ENCODE measurements around the gene ZNHIT6.

Gene ZNHIT6

DNA sequence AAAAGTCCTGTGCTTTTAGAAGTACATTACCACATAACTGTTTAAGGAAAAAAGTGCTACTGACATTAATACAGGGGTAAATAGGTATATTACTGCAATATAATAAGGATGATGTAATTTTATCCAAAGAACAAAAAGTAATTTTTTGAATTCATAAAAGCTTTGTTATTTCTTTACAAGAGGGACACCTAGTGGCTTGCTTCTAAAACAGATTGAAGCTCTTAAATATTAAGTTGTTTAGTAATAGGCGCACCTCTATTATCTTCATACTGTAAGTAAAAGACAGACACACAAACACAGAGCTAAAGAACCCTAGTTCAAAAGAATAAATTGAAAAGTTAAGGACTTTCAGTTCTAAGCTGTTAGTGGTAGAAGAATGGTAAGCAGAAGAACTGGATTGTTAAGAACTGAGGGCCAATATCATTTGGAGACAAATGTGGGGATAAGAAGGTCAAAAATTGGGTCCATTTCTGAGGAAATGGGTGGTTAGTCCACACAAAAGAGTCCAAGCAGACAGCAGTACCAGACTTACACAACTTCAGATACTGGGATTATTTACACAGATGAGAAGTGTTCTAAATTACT lies 15.4 kb downstream of the ZNHIT6 start:
- no peaks in the 10 kb centered on the region for H3K27me3 Mint-ChIP-seq (ENCODE audit: low read depth)
- peaks cover 4% of the 10 kb centered on the region for H3K4me1 Mint-ChIP-seq (ENCODE audit: low read depth)
- no peak overlapping the region for H3K27ac Mint-ChIP-seq
- peaks cover 16% of the 10 kb centered on the region for H3K36me3 Mint-ChIP-seq (ENCODE audit: low read depth)
- H3K4me3 Mint-ChIP-seq: no peak overlapping the region
- DNase-seq (ENCODE audit: low spot score): no peak
- no peaks in the 10 kb centered on the region for H3K9me3 Mint-ChIP-seq

DNA sequence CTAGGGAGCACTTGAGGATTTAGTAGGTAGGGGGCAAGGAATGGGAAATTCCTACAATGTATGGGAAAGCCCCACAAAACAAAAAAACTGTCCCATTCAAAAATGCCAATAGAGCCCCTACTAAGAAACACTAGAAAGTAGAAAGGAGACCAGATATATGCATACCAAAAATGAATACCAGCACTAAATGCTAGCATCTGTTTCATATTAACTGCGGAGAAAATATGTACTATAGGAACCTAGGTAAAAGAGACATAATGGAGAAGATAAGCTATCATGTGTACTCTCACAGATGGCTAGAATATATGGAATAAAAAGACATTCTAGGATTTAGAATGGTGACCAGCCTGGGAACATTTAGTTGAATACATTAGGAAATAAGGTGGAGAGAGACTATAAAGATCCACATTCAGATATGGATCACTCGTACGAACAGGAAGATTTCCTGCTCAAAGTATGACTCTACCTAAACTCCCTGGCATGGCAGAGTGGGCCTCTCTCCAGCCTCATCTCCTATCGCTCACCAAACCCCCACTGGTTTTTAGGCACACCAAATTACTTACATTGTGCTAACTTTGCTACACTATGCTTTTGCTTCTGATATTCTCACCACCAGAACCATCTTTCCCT lies 18.3 kb downstream of the ZNHIT6 start:
- Mint-ChIP-seq H3K4me3 (no peak overlapping the region), H3K27ac (no peak overlapping the region), H3K27me3 (ENCODE audit: low read depth) (no peaks in the 10 kb centered on the region), H3K4me1 (ENCODE audit: low read depth) (peaks cover 4% of the 10 kb centered on the region), H3K36me3 (ENCODE audit: low read depth) (peaks cover 17% of the 10 kb centered on the region), H3K9me3 (no peaks in the 10 kb centered on the region)
- DNase-seq (ENCODE audit: low spot score): no peak

DNA sequence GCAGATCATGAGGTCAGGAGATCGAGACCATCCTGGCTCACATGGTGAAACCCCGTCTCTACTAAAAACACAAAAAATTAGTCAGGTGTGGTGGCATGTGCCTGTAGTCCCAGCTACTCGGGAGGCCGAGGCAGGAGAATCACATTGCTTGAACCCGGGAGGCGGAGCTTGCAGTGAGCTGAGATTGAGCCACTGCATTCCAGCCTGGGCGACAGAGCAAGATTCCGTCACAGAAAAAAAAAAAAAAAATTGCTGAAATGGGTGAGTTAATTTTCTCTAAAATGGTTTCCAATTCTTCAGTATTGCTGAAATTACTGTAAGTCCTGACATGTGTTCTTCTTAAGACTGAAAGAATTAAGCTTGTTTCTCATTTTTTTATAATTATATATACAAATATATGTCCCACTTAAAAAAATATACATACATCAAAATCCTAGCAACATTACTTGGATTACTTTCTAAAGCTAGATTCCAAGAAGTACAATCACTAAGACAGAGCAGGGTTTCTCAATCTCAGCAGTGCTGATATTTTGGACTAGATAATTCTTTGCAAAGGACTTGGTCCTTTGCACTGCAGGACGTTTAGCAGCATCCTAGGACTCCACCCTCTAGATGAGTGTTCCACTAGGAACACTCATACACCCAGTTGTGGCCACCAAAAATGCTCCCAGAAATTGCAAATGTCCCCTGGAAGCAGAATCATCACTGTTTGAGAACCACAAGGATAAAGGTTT lies 24.8 kb downstream of the ZNHIT6 start:
- Mint-ChIP-seq H3K27ac (no peak overlapping the region), H3K9me3 (no peaks in the 10 kb centered on the region), H3K36me3 (ENCODE audit: low read depth) (peaks cover 11% of the 10 kb centered on the region), H3K27me3 (ENCODE audit: low read depth) (no peaks in the 10 kb centered on the region), H3K4me3 (no peak overlapping the region), H3K4me1 (ENCODE audit: low read depth) (no peaks in the 10 kb centered on the region)
- DNase-seq (ENCODE audit: low spot score): no peak

DNA sequence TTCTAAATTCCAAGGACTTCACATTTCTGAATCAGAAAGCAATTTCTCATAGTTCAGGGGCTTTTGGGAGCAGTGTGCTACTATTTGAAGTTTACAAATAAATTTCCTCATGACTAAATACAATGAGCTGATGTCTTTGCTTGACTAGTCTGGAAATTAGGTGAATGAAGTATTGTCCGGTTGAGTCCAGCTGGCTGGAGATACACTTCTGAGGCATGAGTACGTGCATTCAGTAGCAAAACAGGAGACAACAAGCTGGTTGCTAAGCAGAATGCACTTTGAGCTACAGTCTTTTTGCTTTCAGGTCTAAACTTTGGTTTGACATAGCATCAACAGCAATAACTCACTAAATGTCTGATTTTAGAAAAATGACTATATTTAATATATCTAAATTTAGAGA lies 27.1 kb downstream of the ZNHIT6 start:
- peaks cover 4% of the 10 kb centered on the region for H3K4me1 Mint-ChIP-seq (ENCODE audit: low read depth)
- H3K36me3 Mint-ChIP-seq (ENCODE audit: low read depth): peaks cover 14% of the 10 kb centered on the region
- no peaks in the 10 kb centered on the region for H3K9me3 Mint-ChIP-seq
- no peak for DNase-seq (ENCODE audit: low spot score)
- H3K27ac Mint-ChIP-seq: no peak overlapping the region
- no peaks in the 10 kb centered on the region for H3K27me3 Mint-ChIP-seq (ENCODE audit: low read depth)
- H3K4me3 Mint-ChIP-seq: no peak overlapping the region

DNA sequence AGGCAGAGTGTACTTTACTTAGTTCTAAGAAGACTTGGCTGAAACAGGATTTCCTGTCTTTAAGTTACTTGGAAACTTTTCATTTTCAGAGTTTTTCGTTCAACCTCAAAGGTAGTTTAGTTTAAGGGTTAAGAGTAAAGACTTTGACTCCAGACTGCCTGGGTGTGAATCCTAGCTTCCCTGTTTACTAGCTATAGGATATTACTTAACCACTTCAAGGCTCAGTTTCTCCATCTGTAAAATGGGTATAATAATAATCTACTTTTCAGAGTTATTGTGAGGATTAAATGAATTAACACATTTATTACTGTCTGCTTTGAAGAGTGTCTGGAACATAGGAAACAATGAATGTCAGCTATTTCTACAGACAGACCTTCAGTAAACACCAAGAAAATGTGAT lies 30.0 kb downstream of the ZNHIT6 start:
- H3K27ac Mint-ChIP-seq: no peak overlapping the region
- H3K4me1 Mint-ChIP-seq (ENCODE audit: low read depth): peaks cover 4% of the 10 kb centered on the region
- H3K36me3 Mint-ChIP-seq (ENCODE audit: low read depth): peaks cover 19% of the 10 kb centered on the region
- H3K4me3 Mint-ChIP-seq: no peak overlapping the region
- H3K27me3 Mint-ChIP-seq (ENCODE audit: low read depth): no peaks in the 10 kb centered on the region
- no peak for DNase-seq (ENCODE audit: low spot score)
- H3K9me3 Mint-ChIP-seq: no peaks in the 10 kb centered on the region

DNA sequence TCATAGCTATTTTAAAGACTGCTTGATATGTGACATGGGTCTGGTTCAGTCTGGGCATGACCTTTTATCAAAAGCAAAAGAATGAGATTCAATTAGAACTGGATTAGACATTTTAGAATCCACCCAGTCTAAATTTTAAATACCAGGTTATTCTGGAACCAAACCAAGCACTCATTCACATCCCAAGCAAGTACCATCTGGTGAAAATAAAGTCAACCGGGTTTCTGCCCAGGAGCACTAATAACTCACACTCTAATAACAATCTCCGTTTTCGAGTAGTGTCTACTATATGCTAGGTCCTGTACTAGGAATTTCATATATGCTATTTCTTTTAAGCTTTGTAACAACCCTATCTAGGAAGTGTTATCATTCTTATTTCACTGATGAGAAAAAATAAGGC lies 30.6 kb downstream of the ZNHIT6 start:
- Mint-ChIP-seq H3K4me1 (ENCODE audit: low read depth) (peaks cover 4% of the 10 kb centered on the region), H3K36me3 (ENCODE audit: low read depth) (peaks cover 21% of the 10 kb centered on the region), H3K27ac (no peak overlapping the region), H3K4me3 (no peak overlapping the region), H3K9me3 (no peaks in the 10 kb centered on the region), H3K27me3 (ENCODE audit: low read depth) (no peaks in the 10 kb centered on the region)
- DNase-seq (ENCODE audit: low spot score): no peak

DNA sequence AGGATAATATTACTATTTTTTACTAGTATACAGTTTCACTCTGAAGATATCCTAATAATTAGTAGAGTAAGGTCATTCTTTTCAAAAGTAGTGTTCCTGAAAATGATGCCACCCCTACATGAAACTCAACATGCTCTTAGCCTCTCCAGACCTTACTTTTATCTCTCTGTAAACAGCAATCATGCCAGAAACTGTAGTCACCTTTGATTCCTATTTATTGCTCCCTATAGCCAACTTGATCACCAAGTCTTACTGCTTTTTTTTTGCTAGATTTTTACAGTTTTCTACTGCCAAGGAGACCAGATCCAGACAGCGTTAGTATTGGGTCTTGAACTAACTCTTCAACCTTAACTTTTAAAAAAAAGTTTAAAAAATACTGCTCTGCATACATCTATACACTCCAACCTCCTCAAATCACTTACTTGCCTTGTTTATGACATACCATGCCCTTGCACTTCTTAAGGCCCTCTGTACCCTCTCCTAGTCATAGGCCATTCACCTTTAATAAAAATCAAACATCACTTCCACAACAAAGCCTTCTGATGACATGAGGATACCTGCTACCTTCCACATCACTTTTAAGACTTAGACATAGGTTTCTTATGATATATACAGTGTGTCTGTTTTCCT lies 36.1 kb downstream of the ZNHIT6 start:
- Mint-ChIP-seq H3K9me3 (no peaks in the 10 kb centered on the region), H3K36me3 (ENCODE audit: low read depth) (peaks cover 34% of the 10 kb centered on the region), H3K27me3 (ENCODE audit: low read depth) (no peaks in the 10 kb centered on the region), H3K4me3 (no peak overlapping the region), H3K27ac (no peak overlapping the region), H3K4me1 (ENCODE audit: low read depth) (no peaks in the 10 kb centered on the region)
- DNase-seq (ENCODE audit: low spot score): no peak

DNA sequence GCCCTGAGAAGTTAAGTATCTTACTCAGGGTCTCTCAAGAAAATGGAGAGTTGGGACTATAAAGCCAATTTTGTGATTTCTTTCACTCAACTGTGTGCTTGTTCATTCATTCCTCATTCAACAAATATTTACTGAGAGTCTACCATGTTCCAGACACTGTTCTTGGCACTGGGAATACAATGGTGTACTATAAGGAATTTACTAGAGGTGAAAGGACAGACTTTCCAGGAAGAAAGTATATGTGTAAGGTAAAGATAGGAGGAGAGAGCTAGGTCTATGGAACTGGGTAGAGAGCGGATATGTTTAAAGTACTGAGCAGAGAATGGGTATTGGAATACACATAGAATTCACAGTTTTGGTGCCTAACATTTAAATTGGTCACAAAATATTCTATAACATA lies 42.3 kb downstream of the ZNHIT6 start:
- no peaks in the 10 kb centered on the region for H3K4me1 Mint-ChIP-seq (ENCODE audit: low read depth)
- no peak for DNase-seq (ENCODE audit: low spot score)
- no peak overlapping the region for H3K27ac Mint-ChIP-seq
- no peak overlapping the region for H3K4me3 Mint-ChIP-seq
- peaks cover 14% of the 10 kb centered on the region for H3K36me3 Mint-ChIP-seq (ENCODE audit: low read depth)
- H3K9me3 Mint-ChIP-seq: no peaks in the 10 kb centered on the region
- H3K27me3 Mint-ChIP-seq (ENCODE audit: low read depth): no peaks in the 10 kb centered on the region

DNA sequence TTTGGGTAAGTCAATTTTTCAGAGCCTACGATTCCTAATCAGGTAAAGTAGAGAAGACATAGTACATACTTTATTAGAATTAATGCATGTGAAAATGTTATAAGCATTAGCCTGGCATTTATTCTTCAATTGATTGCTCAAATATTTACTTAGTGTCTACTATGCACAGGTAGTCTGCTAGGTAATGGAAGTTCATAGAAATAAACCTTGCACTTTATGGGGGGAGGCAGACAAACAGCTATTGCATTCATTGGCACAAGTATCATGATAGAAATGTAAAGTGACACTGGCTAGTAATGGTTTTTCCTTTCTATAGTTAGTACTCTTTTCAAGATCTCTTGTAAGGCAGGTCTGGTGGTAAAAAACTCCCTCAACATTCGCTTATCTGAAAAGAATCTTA lies 44.9 kb downstream of the ZNHIT6 start:
- DNase-seq (ENCODE audit: low spot score): no peak
- no peak overlapping the region for H3K4me3 Mint-ChIP-seq
- no peaks in the 10 kb centered on the region for H3K4me1 Mint-ChIP-seq (ENCODE audit: low read depth)
- H3K27me3 Mint-ChIP-seq (ENCODE audit: low read depth): no peaks in the 10 kb centered on the region
- no peak overlapping the region for H3K27ac Mint-ChIP-seq
- no peaks in the 10 kb centered on the region for H3K9me3 Mint-ChIP-seq
- peaks cover 8% of the 10 kb centered on the region for H3K36me3 Mint-ChIP-seq (ENCODE audit: low read depth)

DNA sequence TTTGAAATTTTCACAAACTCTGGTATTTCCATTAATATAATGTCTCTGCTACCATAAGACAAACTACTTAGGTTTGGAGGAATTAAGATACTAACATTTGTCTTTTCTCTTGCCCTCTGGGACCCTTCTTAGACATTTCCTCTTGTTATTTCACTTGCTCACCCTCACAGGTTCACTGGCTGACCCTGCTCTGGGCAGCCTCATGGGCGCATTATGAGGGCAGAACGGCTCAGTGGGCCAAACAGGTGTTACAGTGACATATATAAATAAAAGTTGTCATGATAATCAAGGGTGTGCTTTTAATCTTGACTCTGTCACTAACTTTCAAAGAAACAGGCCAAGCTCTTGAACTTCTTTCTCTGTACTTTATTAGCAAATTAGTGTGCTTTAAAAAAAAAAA lies 46.5 kb downstream of the ZNHIT6 start:
- Mint-ChIP-seq H3K4me1 (ENCODE audit: low read depth) (no peaks in the 10 kb centered on the region), H3K4me3 (no peak overlapping the region), H3K27ac (no peak overlapping the region), H3K9me3 (no peaks in the 10 kb centered on the region), H3K36me3 (ENCODE audit: low read depth) (peaks cover 5% of the 10 kb centered on the region), H3K27me3 (ENCODE audit: low read depth) (no peaks in the 10 kb centered on the region)
- DNase-seq (ENCODE audit: low spot score): no peak

DNA sequence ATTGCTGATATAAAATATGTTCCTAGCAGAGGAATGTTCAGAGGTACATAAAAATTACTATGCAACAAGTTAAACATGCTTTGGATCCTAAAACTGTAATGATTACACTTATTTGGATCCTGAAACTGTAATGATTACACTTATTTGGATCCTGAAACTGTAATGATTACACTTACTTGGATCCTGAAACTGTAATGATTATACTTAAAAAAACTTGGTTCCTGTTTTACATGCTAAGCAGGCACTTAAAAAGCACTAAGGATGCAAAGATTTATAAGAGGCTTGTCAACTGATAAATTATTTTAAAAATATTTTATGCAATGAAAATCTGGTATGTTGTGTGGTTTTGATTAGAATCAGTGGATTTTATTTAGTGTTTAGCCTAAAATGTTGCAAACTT lies 47.7 kb downstream of the ZNHIT6 start:
- H3K4me3 Mint-ChIP-seq: no peak overlapping the region

DNA sequence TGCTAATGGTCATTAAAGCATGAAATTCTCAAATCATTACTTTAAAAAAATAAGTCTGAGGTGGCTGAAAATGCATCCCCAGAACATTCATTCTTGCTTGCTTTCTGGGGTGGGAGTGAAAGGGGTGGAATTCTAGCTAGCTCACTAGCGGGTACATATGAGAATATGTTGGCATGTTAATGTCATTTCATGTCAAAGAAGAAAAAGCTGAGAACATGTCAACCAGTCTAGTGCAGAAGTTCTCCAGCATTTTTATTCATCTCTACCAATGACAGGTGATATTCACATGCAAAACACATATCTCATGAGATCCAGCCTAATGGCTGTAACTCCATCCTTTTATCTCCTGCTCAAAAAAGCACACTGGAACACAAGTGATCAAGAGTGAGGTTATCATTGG lies 49.1 kb downstream of the ZNHIT6 start:
- Mint-ChIP-seq H3K36me3 (ENCODE audit: low read depth) (peaks cover 10% of the 10 kb centered on the region), H3K9me3 (no peaks in the 10 kb centered on the region), H3K4me1 (ENCODE audit: low read depth) (peaks cover 7% of the 10 kb centered on the region), H3K27ac (no peak overlapping the region), H3K27me3 (ENCODE audit: low read depth) (no peaks in the 10 kb centered on the region), H3K4me3 (no peak overlapping the region)
- DNase-seq (ENCODE audit: low spot score): no peak

More for the DNA sequence above, 47.7 kb downstream of the ZNHIT6 start:
- Mint-ChIP-seq H3K27ac (no peak overlapping the region), H3K27me3 (ENCODE audit: low read depth) (no peaks in the 10 kb centered on the region), H3K9me3 (no peaks in the 10 kb centered on the region), H3K4me1 (ENCODE audit: low read depth) (peaks cover 2% of the 10 kb centered on the region), H3K36me3 (ENCODE audit: low read depth) (peaks cover 8% of the 10 kb centered on the region)
- DNase-seq (ENCODE audit: low spot score): no peak

DNA sequence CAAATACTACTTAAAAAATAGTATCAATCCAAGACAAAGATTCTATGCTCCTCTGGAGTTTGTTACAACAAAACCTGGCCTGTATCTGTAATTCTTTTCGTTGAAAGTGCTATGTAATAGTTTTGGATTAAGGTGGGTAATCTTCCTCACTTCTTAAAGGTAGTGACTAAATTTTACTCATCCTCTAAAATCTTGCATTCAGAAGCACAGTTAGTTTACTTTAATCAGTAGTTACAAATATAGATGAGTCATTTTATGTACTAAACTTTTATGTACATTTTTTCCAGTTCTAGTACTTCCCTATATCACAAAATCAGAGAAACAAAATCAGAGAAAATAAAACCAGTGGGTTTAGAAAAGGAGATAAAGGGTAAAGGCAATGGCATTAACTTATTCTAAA lies 51.3 kb downstream of the ZNHIT6 start:
- H3K4me3 Mint-ChIP-seq: no peak overlapping the region
- DNase-seq (ENCODE audit: low spot score): no peak
- H3K27ac Mint-ChIP-seq: no peak overlapping the region
- peaks cover 25% of the 10 kb centered on the region for H3K36me3 Mint-ChIP-seq (ENCODE audit: low read depth)
- H3K9me3 Mint-ChIP-seq: no peaks in the 10 kb centered on the region
- no peaks in the 10 kb centered on the region for H3K27me3 Mint-ChIP-seq (ENCODE audit: low read depth)
- H3K4me1 Mint-ChIP-seq (ENCODE audit: low read depth): peaks cover 9% of the 10 kb centered on the region

DNA sequence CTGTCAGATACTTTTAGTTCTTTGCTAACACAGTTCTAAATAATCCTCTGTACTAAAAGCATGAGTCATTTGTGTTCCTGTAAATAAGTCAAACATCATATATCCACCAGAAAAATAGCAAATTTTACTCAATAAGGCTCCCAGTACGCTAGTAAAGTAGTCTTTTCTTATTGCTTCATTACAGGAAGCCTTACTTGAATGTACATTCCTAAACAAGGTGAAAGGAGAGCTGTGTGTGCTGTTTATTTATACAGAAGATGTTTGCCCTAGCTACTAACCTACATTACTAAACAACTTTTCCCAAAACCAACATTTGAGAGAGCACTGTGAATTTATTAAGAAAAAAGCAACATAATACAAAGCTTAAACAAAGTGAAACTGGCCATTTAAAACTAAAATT lies 52.0 kb downstream of the ZNHIT6 start:
- Mint-ChIP-seq H3K4me1 (ENCODE audit: low read depth) (peaks cover 9% of the 10 kb centered on the region), H3K27ac (no peak overlapping the region)
- no peak for DNase-seq (ENCODE audit: low spot score)

More for the DNA sequence above, 52.0 kb downstream of the ZNHIT6 start:
- H3K4me3 Mint-ChIP-seq: no peak overlapping the region
- H3K27me3 Mint-ChIP-seq (ENCODE audit: low read depth): no peaks in the 10 kb centered on the region
- peaks cover 25% of the 10 kb centered on the region for H3K36me3 Mint-ChIP-seq (ENCODE audit: low read depth)
- no peaks in the 10 kb centered on the region for H3K9me3 Mint-ChIP-seq

Data from T-helper 2 cell treated with Interferon-gamma antibody and Interleukin-4, amounts not matched to agents 5 μg/mL and 100 μg/mL, for 36 hours (primary cell).